NCI-H2171 (cell line): ENCODE measurements around the gene SLC39A7.
"Not testable (repeated sequence)": the region's sequence is repeated elsewhere in the genome, so short reads cannot be mapped to it uniquely, and the experiment has no call there.

Experiments used
- DNase-seq: peaks from one replicate; lab custom pipeline; 2025; lab: John Stamatoyannopoulos, UW

SLC39A7 gene

GRCh38 chr6:33205191-33206026 lies 4.7 kb downstream of the SLC39A7 start:
- DNase-seq = no peak

GRCh38 chr6:33206027-33206863 lies 5.6 kb downstream of the SLC39A7 start:
- no peak for DNase-seq

GRCh38 chr6:33206864-33207551 lies 6.3 kb downstream of the SLC39A7 start:
- no peak for DNase-seq

GRCh38 chr6:33207552-33208090 lies 7.0 kb downstream of the SLC39A7 start:
- no peak for DNase-seq

GRCh38 chr6:33208091-33208967 lies 7.7 kb downstream of the SLC39A7 start, which contains the start of gene RING1:
TSS of gene RING1 (plus strand) at chr6:33208500. CDS start at chr6:33208823, 323 bp downstream.
- DNase-seq = peak; percentile 88

GRCh38 chr6:33209856-33210255 lies 9.2 kb downstream of the SLC39A7 start:
- DNase-seq = no peak

GRCh38 chr6:33211136-33211535 lies 10.5 kb downstream of the SLC39A7 start:
- no peak for DNase-seq

GRCh38 chr6:33211666-33212422 lies 11.2 kb downstream of the SLC39A7 start:
- DNase-seq = no peak

- no peak for DNase-seq
Measured at GRCh38 chr6:33212857-33213165, 12.1 kb downstream of the SLC39A7 start.

- peak; percentile 30 for DNase-seq
Measured at GRCh38 chr6:33213166-33213988, 12.7 kb downstream of the SLC39A7 start.

GRCh38 chr6:33213989-33214335 lies 13.3 kb downstream of the SLC39A7 start:
- no peak for DNase-seq

GRCh38 chr6:33215271-33216116 lies 14.8 kb downstream of the SLC39A7 start:
- no peak for DNase-seq

GRCh38 chr6:33216117-33216649 lies 15.5 kb downstream of the SLC39A7 start:
- DNase-seq = no peak

- DNase-seq = no peak
Measured at GRCh38 chr6:33217246-33217645, 16.6 kb downstream of the SLC39A7 start.

- no peak for DNase-seq
Measured at GRCh38 chr6:33217681-33218080, 17.0 kb downstream of the SLC39A7 start.

GRCh38 chr6:33226503-33227120 lies 25.9 kb downstream of the SLC39A7 start:
- DNase-seq = not testable (repeated sequence)

GRCh38 chr6:33235221-33235634 lies 34.6 kb downstream of the SLC39A7 start:
- DNase-seq = peak; percentile 90

- DNase-seq = no peak
Measured at GRCh38 chr6:33236328-33236727, 35.7 kb downstream of the SLC39A7 start.
